ENCODE results near the gene KLK5. TPM values are rescaled to one million over a fixed set of nuclear protein-coding genes. Genes with fewer than 3 reads are reported as not detected.

The KLK5 gene
- total and polyA plus RNA-seq, 4 donors = not detected

DNA sequence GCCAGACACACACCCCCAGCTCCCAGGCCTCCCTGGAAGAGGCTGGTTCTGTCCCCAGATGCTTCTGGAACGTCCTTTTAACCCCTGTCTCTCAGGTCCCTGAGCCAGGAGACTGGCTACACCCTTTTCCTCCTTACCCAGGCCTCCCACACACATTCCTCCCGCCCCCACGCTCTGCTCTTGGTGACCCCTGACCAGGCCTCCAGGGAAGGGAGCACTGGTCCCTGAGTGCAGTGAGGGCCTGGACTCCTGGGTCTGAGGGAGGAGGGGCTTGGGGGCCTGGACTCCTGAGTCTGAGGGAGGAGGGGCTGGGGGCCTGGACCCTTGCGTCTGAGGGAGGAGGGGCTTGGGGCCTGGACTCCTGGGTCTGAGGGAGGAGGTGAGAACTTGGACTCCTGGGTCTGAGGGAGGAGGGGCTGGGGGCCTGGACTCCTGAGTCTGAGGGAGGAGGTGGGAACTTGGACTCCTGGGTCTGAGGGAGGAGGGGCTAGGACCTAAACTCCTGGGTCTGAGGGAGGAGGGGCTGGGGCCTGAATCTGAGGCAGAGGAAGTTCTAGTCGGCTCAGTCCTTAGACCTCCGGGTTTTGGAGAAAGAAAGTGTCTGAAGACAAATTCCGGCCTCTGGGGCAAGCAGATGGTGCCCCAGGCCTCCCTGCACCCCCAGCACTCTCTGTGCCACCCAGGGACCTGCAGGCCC, 16.0 kb upstream of the KLK5 start:
- DNase-seq (ENCODE audit: low spot score) = no peak
- no peak overlapping the region for H3K27ac ChIP-seq (ENCODE audit: low read depth in 1 of 2, low read length in 2 of 2)

GRCh38 chr19:50967929-50968715, 15.3 kb upstream of the KLK5 start:
- Histone ChIP-seq H3K9ac (ENCODE audit: low read depth in 1 of 2, low read length in 2 of 2) (no peak overlapping the region), H3K9me3 (ENCODE audit: control insufficient read depth in 4 of 4, low read length in 3 of 4) (peaks cover 0 to 2% (median 0%) of the 10 kb centered on the region in 4 donors), H3K4me1 (ENCODE audit: control insufficient read depth in 4 of 4, insufficient read depth in 4 of 4, low read length in 3 of 4) (no peaks in the 10 kb centered on the region), H3K36me3 (ENCODE audit: control insufficient read depth in 4 of 4, insufficient read depth in 3 of 4, low read depth in 1 of 4, low read length in 3 of 4) (no peaks in the 10 kb centered on the region), H3K27me3 (ENCODE audit: control insufficient read depth in 4 of 4, insufficient read depth in 4 of 4, low read length in 3 of 4) (peaks cover 0 to 7% (median 2%) of the 10 kb centered on the region in 4 donors), H3K27ac (ENCODE audit: low read depth in 1 of 2, low read length in 2 of 2) (no peak overlapping the region), H3K4me3 (ENCODE audit: low read depth in 1 of 3, low read length in 3 of 3) (no peak overlapping the region)
- TF ChIP-seq FOXA1 (IDR thresholded peaks at IDR 0.05) (no peak), HNF4A (conservative IDR thresholded peaks at IDR 0.05) (no peak), FOXA2 (IDR thresholded peaks at IDR 0.05) (no peak), RAD21 (IDR thresholded peaks at IDR 0.05) (no peak), ATF3 (IDR thresholded peaks at IDR 0.05) (no peak), REST (IDR thresholded peaks at IDR 0.05) (no peak), RXRA (IDR thresholded peaks at IDR 0.05) (no peak), HNF4G (IDR thresholded peaks at IDR 0.05) (no peak), TAF1 (conservative IDR thresholded peaks at IDR 0.05) (no peak), YY1 (IDR thresholded peaks at IDR 0.05) (no peak), JUND (IDR thresholded peaks at IDR 0.05) (no peak), EGR1 (IDR thresholded peaks at IDR 0.05; ENCODE audit: low read depth in 2 of 2) (no peak), SP1 (IDR thresholded peaks at IDR 0.05) (no peak), GABPA (IDR thresholded peaks at IDR 0.05 in 1 of 2, conservative IDR thresholded peaks at IDR 0.05 in 1 of 2) (no peak), MAX (IDR thresholded peaks at IDR 0.05) (no peak)
- TF ChIP-seq, protein P1, sequence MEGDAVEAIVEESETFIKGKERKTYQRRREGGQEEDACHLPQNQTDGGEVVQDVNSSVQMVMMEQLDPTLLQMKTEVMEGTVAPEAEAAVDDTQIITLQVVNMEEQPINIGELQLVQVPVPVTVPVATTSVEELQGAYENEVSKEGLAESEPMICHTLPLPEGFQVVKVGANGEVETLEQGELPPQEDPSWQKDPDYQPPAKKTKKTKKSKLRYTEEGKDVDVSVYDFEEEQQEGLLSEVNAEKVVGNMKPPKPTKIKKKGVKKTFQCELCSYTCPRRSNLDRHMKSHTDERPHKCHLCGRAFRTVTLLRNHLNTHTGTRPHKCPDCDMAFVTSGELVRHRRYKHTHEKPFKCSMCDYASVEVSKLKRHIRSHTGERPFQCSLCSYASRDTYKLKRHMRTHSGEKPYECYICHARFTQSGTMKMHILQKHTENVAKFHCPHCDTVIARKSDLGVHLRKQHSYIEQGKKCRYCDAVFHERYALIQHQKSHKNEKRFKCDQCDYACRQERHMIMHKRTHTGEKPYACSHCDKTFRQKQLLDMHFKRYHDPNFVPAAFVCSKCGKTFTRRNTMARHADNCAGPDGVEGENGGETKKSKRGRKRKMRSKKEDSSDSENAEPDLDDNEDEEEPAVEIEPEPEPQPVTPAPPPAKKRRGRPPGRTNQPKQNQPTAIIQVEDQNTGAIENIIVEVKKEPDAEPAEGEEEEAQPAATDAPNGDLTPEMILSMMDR (IDR thresholded peaks at IDR 0.05; ENCODE audit: low read depth, low read length, missing input control) = no peak
- TF ChIP-seq, protein P2, sequence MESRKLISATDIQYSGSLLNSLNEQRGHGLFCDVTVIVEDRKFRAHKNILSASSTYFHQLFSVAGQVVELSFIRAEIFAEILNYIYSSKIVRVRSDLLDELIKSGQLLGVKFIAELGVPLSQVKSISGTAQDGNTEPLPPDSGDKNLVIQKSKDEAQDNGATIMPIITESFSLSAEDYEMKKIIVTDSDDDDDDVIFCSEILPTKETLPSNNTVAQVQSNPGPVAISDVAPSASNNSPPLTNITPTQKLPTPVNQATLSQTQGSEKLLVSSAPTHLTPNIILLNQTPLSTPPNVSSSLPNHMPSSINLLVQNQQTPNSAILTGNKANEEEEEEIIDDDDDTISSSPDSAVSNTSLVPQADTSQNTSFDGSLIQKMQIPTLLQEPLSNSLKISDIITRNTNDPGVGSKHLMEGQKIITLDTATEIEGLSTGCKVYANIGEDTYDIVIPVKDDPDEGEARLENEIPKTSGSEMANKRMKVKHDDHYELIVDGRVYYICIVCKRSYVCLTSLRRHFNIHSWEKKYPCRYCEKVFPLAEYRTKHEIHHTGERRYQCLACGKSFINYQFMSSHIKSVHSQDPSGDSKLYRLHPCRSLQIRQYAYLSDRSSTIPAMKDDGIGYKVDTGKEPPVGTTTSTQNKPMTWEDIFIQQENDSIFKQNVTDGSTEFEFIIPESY (IDR thresholded peaks at IDR 0.05) = no peak
- 35% methylated on average over 20 of the region's 20 CpGs for WGBS
- DNase-seq (ENCODE audit: low spot score) = no peak

More for the DNA sequence above, 16.0 kb upstream of the KLK5 start:
- Histone ChIP-seq H3K27me3 (ENCODE audit: control insufficient read depth in 4 of 4, insufficient read depth in 4 of 4, low read length in 3 of 4) (peaks cover 0 to 7% (median 2%) of the 10 kb centered on the region in 4 donors), H3K9ac (ENCODE audit: low read depth in 1 of 2, low read length in 2 of 2) (no peak overlapping the region), H3K4me3 (ENCODE audit: low read depth in 1 of 3, low read length in 3 of 3) (no peak overlapping the region), H3K36me3 (ENCODE audit: control insufficient read depth in 4 of 4, insufficient read depth in 3 of 4, low read depth in 1 of 4, low read length in 3 of 4) (no peaks in the 10 kb centered on the region), H3K4me1 (ENCODE audit: control insufficient read depth in 4 of 4, insufficient read depth in 4 of 4, low read length in 3 of 4) (no peaks in the 10 kb centered on the region), H3K9me3 (ENCODE audit: control insufficient read depth in 4 of 4, low read length in 3 of 4) (no peaks in the 10 kb centered on the region)
- no peak for TF ChIP-seq TAF1 (conservative IDR thresholded peaks at IDR 0.05)
- TF ChIP-seq, protein P1 (IDR thresholded peaks at IDR 0.05; ENCODE audit: low read depth, low read length, missing input control) = no peak
- 34% methylated on average over 7 of the region's 7 CpGs for WGBS

Data from liver (tissue), 9 donors.